A673 (cell line): ENCODE measurements around the gene SBF2.
"Not testable (repeated sequence)": the region's sequence is repeated elsewhere in the genome, so short reads cannot be mapped to it uniquely, and the experiment has no call there.

Source experiments
- CTCF ChIP-seq: fragments of 300-800, 200-600 bp; sonication (generic); conservative IDR thresholded peaks from 2 replicates; pipeline ENCODE4 v1.5.1; 2017; ENCODE audit warnings: low read depth, mild to moderate bottlenecking, antibody characterized with exemption, low read length, moderate library complexity, mixed read lengths
- EZH2 ChIP-seq: fragments of 200-600 bp; sonication (generic); IDR thresholded peaks from 2 replicates; pipeline ENCODE4 v1.6.1; 2017; ENCODE audit warnings: borderline replicate concordance, low read depth, mild to moderate bottlenecking, mixed read lengths, antibody characterized with exemption, low read length; ENCODE audit not compliant: poor library complexity, severe bottlenecking

GRCh38 chr11:10264716-10265115, 29.3 kb downstream of the SBF2 start:
- TF ChIP-seq CTCF, EZH2: not testable (repeated sequence)
